Left cardiac atrium (tissue), 4 donors: ENCODE results near the gene NDUFC2. TPM values are rescaled to one million over a fixed set of nuclear protein-coding genes. Genes with fewer than 3 reads are reported as not detected.
"Not testable (repeated sequence)": the region's sequence is repeated elsewhere in the genome, so short reads cannot be mapped to it uniquely, and the experiment has no call there.

ENCODE experiments used
- ATAC-seq, 2 donors: fragments of 200-7000 bp; cut with Tn5 transposase; one replicate each; pipeline ENCODE4 v1.9.1; 2020; ENCODE audit warnings: mild to moderate bottlenecking in 2 of 2, moderate library complexity in 2 of 2
- DNase-seq: peaks from one replicate; pipeline ENCODE4 v3.0.0-alpha.2; 2020
- intact Hi-C, 2 donors: fragments of 100-400 bp; cut with DNase I; formaldehyde crosslinking; loops; one replicate each; pipeline versions ENCODE4 v1.14.1 to v1.15.1; 2022 to 2023
- long read RNA-seq: library from polyadenylated mRNA; unstranded; transcript quantifications from one replicate; pipeline ENCODE4 v2.0.0, GENCODE V29; 2021
- total RNA-seq, 2 donors: library from RNA; stranded (reverse); fragmentation: NEBNext Ultra II Directional; extraction: Animal tissue kit (Norgen Biotek cat#: 25700); gene quantifications; one replicate each; pipeline ENCODE4 v1.2.1, GENCODE V29; 2021
- donor health status: DM: no; HTN: yes; CAD: no.
- donor health status: DM: no; HTN: yes; CAD: no; lungs with severe emphysema.
- donor health status: DM: yes; HTN: yes; CAD: no.
- donor health status: Dilated cardiomyopathy.

NDUFC2 gene
- total RNA-seq = 100 to 1,000 TPM; 276 to 291 TPM
- long read RNA-seq, transcript NDUFC2-201 (3 exons, 2,518 nt) = major isoform, 11 of 16 reads
- long read RNA-seq, partial matches to known transcripts = 0 of 16 reads
- long read RNA-seq, other reads (novel, unspliced or antisense) = 5 of 16 reads

GRCh38 chr11:78079232-78080083, at the start of gene NDUFC2:
Gene NDUFC2, minus strand, starts transcription at chr11:78079862. Its CDS starts 118 bp downstream, at chr11:78079744.
- intact Hi-C loops = loop anchor here in 1 of 2 donors (10.0 kb wide), 1 partner anchor 105 kb away; the partner anchor contains the start of genes KCTD21 and USP35
- ATAC-seq = peak; percentile 96 to 97

GRCh38 chr11:78127403-78127802, 47.7 kb upstream of the NDUFC2 start:
- ATAC-seq (no peak), DNase-seq (no peak)
- intact Hi-C loops = no loop called here

More at GRCh38 chr11:78079232-78080083, at the start of gene NDUFC2:
- DNase-seq = peak; percentile 85

- ATAC-seq (no peak), DNase-seq (no peak)
- intact Hi-C loops = no loop called here
Observed at GRCh38 chr11:78112582-78113275, 33.1 kb upstream of the NDUFC2 start.

- DNase-seq (no peak), ATAC-seq (no peak)
- intact Hi-C loops = no loop called here
Observed at GRCh38 chr11:78111298-78111697, 31.6 kb upstream of the NDUFC2 start.

GRCh38 chr11:78110830-78111229, 31.2 kb upstream of the NDUFC2 start:
- no peak for DNase-seq
- intact Hi-C loops = no loop called here
- no peak for ATAC-seq

GRCh38 chr11:78110351-78110750, 30.7 kb upstream of the NDUFC2 start:
- no peak for DNase-seq
- intact Hi-C loops = no loop called here

GRCh38 chr11:78109081-78110015, 29.7 kb upstream of the NDUFC2 start:
- DNase-seq = no peak
- no peak for ATAC-seq
- intact Hi-C loops = no loop called here

More at GRCh38 chr11:78110351-78110750, 30.7 kb upstream of the NDUFC2 start:
- no peak for ATAC-seq

GRCh38 chr11:78100676-78101472, 21.2 kb upstream of the NDUFC2 start:
- intact Hi-C loops = no loop called here
- DNase-seq = no peak
- no peak for ATAC-seq

GRCh38 chr11:78100261-78100660, 20.6 kb upstream of the NDUFC2 start:
- no peak for DNase-seq
- intact Hi-C loops = no loop called here
- no peak for ATAC-seq

- intact Hi-C loops = no loop called here
- ATAC-seq = no peak
Observed at GRCh38 chr11:78099666-78100065, 20.0 kb upstream of the NDUFC2 start.

GRCh38 chr11:78097666-78098385, 18.2 kb upstream of the NDUFC2 start:
- DNase-seq (no peak), ATAC-seq (no peak)
- intact Hi-C loops = no loop called here

More at GRCh38 chr11:78099666-78100065, 20.0 kb upstream of the NDUFC2 start:
- no peak for DNase-seq

- ATAC-seq (no peak), DNase-seq (no peak)
- intact Hi-C loops = no loop called here
Observed at GRCh38 chr11:78094250-78094649, 14.6 kb upstream of the NDUFC2 start.

GRCh38 chr11:78086521-78087074, 6.9 kb upstream of the NDUFC2 start:
- ATAC-seq, DNase-seq, intact Hi-C loops: not testable (repeated sequence)

GRCh38 chr11:78085972-78086371, 6.3 kb upstream of the NDUFC2 start:
- no peak for DNase-seq
- intact Hi-C loops = no loop called here
- ATAC-seq = no peak

GRCh38 chr11:78084506-78084905, 4.8 kb upstream of the NDUFC2 start:
- DNase-seq, intact Hi-C loops, ATAC-seq: not testable (repeated sequence)

GRCh38 chr11:78083021-78083420, 3.4 kb upstream of the NDUFC2 start:
- ATAC-seq = no peak
- DNase-seq = no peak
- intact Hi-C loops = no loop called here

GRCh38 chr11:78082146-78082545, 2.5 kb upstream of the NDUFC2 start:
- ATAC-seq (no peak), DNase-seq (no peak)
- intact Hi-C loops = no loop called here
